ENCODE data around the gene SLC44A2. TPM values are rescaled to one million over a fixed set of nuclear protein-coding genes. Genes with fewer than 3 reads are reported as not detected.

Gene SLC44A2
- total and polyA plus RNA-seq, 10 donors, result 108 to 358 (median 225) TPM

- 85 to 94% (median 89%) methylated on average over 3 to 4 of the region's 4 CpGs for WGBS, 5 donors
- TF ChIP-seq POLR2AphosphoS5 (IDR thresholded peaks at IDR 0.05) (no peak), CTCF (IDR thresholded peaks at IDR 0.05 in 8 of 11, conservative IDR thresholded peaks at IDR 0.05 in 3 of 11) (no peak), POLR2A (IDR thresholded peaks at IDR 0.05) (no peak)
- Histone ChIP-seq H3K27ac (no peak overlapping the region), H3K36me3 (peaks cover 24 to 100% (median 98%) of the 10 kb centered on the region in 6 donors), H3K27me3 (replicated peaks in 1 of 7) (no peaks in the 10 kb centered on the region), H3K9me3 (no peaks in the 10 kb centered on the region), H3K4me3 (no peak overlapping the region), H3K4me1 (no peaks in the 10 kb centered on the region)
- intact Hi-C loops (cut with DNase I; ENCODE audit: low total_unique reads), result no loop called here
- DNase-seq, result no peak
Observed at GRCh38 chr19:10681658-10682057, 56.3 kb downstream of the SLC44A2 start.

DNA sequence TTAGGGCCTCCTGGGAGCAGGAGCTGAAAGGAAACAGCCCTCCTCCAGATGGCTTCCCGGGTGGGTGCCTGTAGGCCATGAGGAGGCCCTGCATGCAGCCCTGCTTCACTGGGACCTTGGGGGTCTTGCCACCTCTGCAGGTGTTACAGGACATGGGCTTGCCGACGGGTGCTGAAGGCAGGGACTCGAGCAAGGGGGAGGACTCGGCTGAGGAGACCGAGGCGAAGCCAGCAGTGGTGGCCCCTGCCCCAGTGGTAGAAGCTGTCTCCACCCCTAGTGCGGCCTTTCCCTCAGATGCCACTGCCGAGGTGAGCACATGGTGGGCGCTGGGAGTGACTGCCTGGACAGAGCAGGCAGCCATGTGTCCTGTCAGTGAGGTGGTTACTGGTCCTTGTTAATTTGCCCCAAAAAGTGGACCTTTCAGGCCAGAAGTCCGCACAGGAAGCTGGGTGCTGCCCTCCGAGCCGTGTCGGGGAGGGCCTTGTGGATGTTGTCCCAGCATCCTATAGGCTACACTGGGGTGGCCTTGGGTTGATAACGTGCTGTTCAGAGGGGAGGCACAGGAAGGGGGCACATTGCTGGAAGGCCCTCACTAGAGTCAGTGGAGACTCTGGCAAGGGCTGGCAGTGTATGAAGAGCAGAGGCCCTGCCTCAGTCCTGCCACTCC, 57.2 kb downstream of the SLC44A2 start:
- H3K4me1 ChIP-seq, result no peaks in the 10 kb centered on the region
- TF ChIP-seq POLR2AphosphoS5 (IDR thresholded peaks at IDR 0.05) (peak in 1 of 3 donors; percentile 41), CTCF (IDR thresholded peaks at IDR 0.05 in 8 of 11, conservative IDR thresholded peaks at IDR 0.05 in 3 of 11) (no peak)
- no peaks in the 10 kb centered on the region for H3K9me3 ChIP-seq
- WGBS, 5 donors, result 89 to 95% (median 91%) methylated on average over 4 to 15 of the region's 15 CpGs
- intact Hi-C loops (cut with DNase I; ENCODE audit: low total_unique reads), result no loop called here
- no peak for DNase-seq
- peaks cover 24 to 100% (median 99%) of the 10 kb centered on the region in 6 donors for H3K36me3 ChIP-seq
- H3K27me3 ChIP-seq (replicated peaks in 1 of 7), result no peaks in the 10 kb centered on the region
- no peak overlapping the region for H3K27ac ChIP-seq
- H3K4me3 ChIP-seq, result no peak overlapping the region

DNA sequence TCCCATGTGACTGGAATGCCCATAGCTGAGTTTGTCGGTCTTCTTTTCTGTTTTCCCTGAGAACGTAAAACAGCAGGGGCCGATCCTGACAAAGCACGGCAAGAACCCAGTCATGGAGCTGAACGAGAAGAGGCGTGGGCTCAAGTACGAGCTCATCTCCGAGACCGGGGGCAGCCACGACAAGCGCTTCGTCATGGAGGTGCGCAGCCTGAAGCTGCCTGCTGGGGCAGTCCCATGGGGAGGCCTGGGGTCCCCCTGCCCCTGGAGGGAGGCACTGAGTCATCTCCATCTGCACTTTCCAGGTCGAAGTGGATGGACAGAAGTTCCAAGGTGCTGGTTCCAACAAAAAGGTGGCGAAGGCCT, 57.7 kb downstream of the SLC44A2 start:
- TF ChIP-seq CTCF (IDR thresholded peaks at IDR 0.05 in 8 of 11, conservative IDR thresholded peaks at IDR 0.05 in 3 of 11), result no peak
- peak in 1 of 3 donors; percentile 40 for TF ChIP-seq POLR2AphosphoS5 (IDR thresholded peaks at IDR 0.05)
- TF ChIP-seq POLR2A (IDR thresholded peaks at IDR 0.05), result no peak
- H3K36me3 ChIP-seq, result peaks cover 24 to 100% (median 99%) of the 10 kb centered on the region in 6 donors
- H3K4me3 ChIP-seq, result no peak overlapping the region
- intact Hi-C loops (cut with DNase I; ENCODE audit: low total_unique reads), result no loop called here
- no peaks in the 10 kb centered on the region for H3K9me3 ChIP-seq
- H3K4me1 ChIP-seq, result no peaks in the 10 kb centered on the region
- H3K27me3 ChIP-seq (replicated peaks in 1 of 7), result no peaks in the 10 kb centered on the region
- WGBS, 5 donors, result 89 to 96% (median 95%) methylated on average over 14 to 15 of the region's 15 CpGs
- DNase-seq, result no peak
- no peak overlapping the region for H3K27ac ChIP-seq

DNA sequence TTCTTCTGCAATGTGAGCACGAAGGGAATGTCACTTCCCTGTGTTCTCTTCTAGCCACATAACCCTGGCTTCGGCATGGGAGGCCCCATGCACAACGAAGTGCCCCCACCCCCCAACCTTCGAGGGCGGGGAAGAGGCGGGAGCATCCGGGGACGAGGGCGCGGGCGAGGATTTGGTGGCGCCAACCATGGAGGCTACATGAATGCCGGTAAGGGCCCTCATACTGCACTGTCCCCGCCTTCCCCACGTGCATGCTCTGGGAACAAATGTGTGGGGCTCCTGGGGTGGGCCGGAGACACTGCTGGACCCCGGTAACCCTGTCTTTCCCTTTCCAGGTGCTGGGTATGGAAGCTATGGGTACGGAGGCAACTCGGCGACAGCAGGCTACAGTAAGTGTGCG, 58.2 kb downstream of the SLC44A2 start:
- Histone ChIP-seq H3K4me1 (no peaks in the 10 kb centered on the region), H3K36me3 (peaks cover 24 to 100% (median 99%) of the 10 kb centered on the region in 6 donors), H3K4me3 (no peak overlapping the region), H3K27ac (no peak overlapping the region), H3K9me3 (no peaks in the 10 kb centered on the region), H3K27me3 (replicated peaks in 1 of 7) (no peaks in the 10 kb centered on the region)
- WGBS, 5 donors, result 91 to 95% (median 93%) methylated on average over 20 to 21 of the region's 21 CpGs
- DNase-seq, result no peak
- no peak for TF ChIP-seq CTCF (IDR thresholded peaks at IDR 0.05 in 8 of 11, conservative IDR thresholded peaks at IDR 0.05 in 3 of 11)
- TF ChIP-seq POLR2AphosphoS5 (IDR thresholded peaks at IDR 0.05), result peak in 1 of 3 donors; percentile 65
- intact Hi-C loops (cut with DNase I; ENCODE audit: low total_unique reads), result no loop called here
